Ascending aorta (tissue), 2 donors: ENCODE data around the gene ANXA6. TPM values are rescaled to one million over a fixed set of nuclear protein-coding genes. Genes with fewer than 3 reads are reported as not detected.

Source experiments
- DNase-seq, 2 donors: peaks; one replicate each; pipeline ENCODE4 v3.0.0-alpha.2; 2019; ENCODE audit warnings: low spot score in 2 of 2
- H3K27ac ChIP-seq, 2 donors: fragments of 200-600 bp; sonication (generic); one replicate each; pipeline ENCODE4 v1.5.1; 2016 to 2017; ENCODE audit warnings: mild to moderate bottlenecking in 1 of 2
- H3K27me3 ChIP-seq: fragments of 200-600 bp; sonication (generic); one replicate; pipeline ENCODE4 v1.5.1; 2017
- H3K36me3 ChIP-seq, 2 donors: fragments of 200-600 bp; sonication (generic); one replicate each; pipeline ENCODE4 v1.5.1; 2016
- H3K4me1 ChIP-seq, 2 donors: fragments of 200-600 bp; sonication (generic); one replicate each; pipeline ENCODE4 v1.5.1; 2016 to 2017; ENCODE audit warnings: mild to moderate bottlenecking in 1 of 2
- H3K4me3 ChIP-seq, 2 donors: fragments of 200-600 bp; sonication (generic); one replicate each; pipeline ENCODE4 v1.5.1; 2016 to 2017; ENCODE audit warnings: mild to moderate bottlenecking in 1 of 2
- H3K9me3 ChIP-seq, 2 donors: fragments of 200-600 bp; sonication (generic); one replicate each; pipeline ENCODE4 v1.5.1; 2016
- CTCF ChIP-seq, 3 experiments: fragments of 200-600 bp in 2 of 3; fragments of 450-650 bp in 1 of 3; sonication (generic) in 2 of 3; IDR thresholded peaks; one replicate each; pipeline ENCODE4 v1.5.1; 2016 to 2019; ENCODE audit warnings: antibody characterized with exemption in 3 of 3, mild to moderate bottlenecking in 1 of 3, moderate library complexity in 1 of 3
- intact Hi-C: fragments of 100-400 bp; cut with DNase I; formaldehyde crosslinking; loops from one replicate; pipeline ENCODE4 v1.15.1; 2023
- total RNA-seq: library from RNA; depleted of rRNA; stranded (reverse); fragments of >200 nt; gene quantifications from one replicate; pipeline ENCODE4 v1.1.0, GENCODE V29; 2016

The ANXA6 gene
- total RNA-seq, 1 donor from 2014 or later = 334 TPM

GRCh38 chr5:151154931-151155774 lies 2.4 kb downstream of the ANXA6 start:
- intact Hi-C loops = loop anchor here (5.0 kb wide), 1 partner anchor 97 kb away; the partner anchor contains the start of gene GM2A
- H3K9me3 ChIP-seq = no peaks in the 10 kb centered on the region
- peaks cover 24 to 49% of the 10 kb centered on the region in 2 donors for H3K4me1 ChIP-seq
- H3K4me3 ChIP-seq = peak overlapping the region; percentile 76 to 80
- DNase-seq = no peak
- H3K27ac ChIP-seq = peak overlapping the region; percentile 82 to 88
- TF ChIP-seq CTCF (IDR thresholded peaks at IDR 0.05) = no peak
- H3K36me3 ChIP-seq = no peaks in the 10 kb centered on the region
- H3K27me3 ChIP-seq = no peaks in the 10 kb centered on the region

- Histone ChIP-seq H3K36me3 (no peaks in the 10 kb centered on the region), H3K9me3 (no peaks in the 10 kb centered on the region), H3K4me1 (peaks cover 24 to 49% of the 10 kb centered on the region in 2 donors), H3K27ac (peak overlapping the region in 1 of 2 donors; percentile 19), H3K27me3 (no peaks in the 10 kb centered on the region), H3K4me3 (no peak overlapping the region)
- no peak for DNase-seq
- intact Hi-C loops = no loop called here
- no peak for TF ChIP-seq CTCF (IDR thresholded peaks at IDR 0.05)
These were observed 3.8 kb downstream of the ANXA6 start for GRCh38 chr5:151153766-151154272.

- Histone ChIP-seq H3K36me3 (no peaks in the 10 kb centered on the region), H3K27ac (peak overlapping the region; percentile 19 to 35), H3K4me1 (peaks cover 24 to 47% of the 10 kb centered on the region in 2 donors), H3K9me3 (no peaks in the 10 kb centered on the region), H3K4me3 (no peak overlapping the region), H3K27me3 (no peaks in the 10 kb centered on the region)
- no peak for TF ChIP-seq CTCF (IDR thresholded peaks at IDR 0.05)
- intact Hi-C loops = no loop called here
- no peak for DNase-seq
These were observed 4.3 kb downstream of the ANXA6 start for GRCh38 chr5:151153300-151153699.

GRCh38 chr5:151151793-151152192 lies 5.8 kb downstream of the ANXA6 start:
- Histone ChIP-seq H3K27me3 (no peaks in the 10 kb centered on the region), H3K27ac (peak overlapping the region; percentile 31 to 74), H3K4me3 (no peak overlapping the region), H3K4me1 (peaks cover 24 to 45% of the 10 kb centered on the region in 2 donors), H3K9me3 (no peaks in the 10 kb centered on the region), H3K36me3 (peaks cover 5 to 10% of the 10 kb centered on the region in 2 donors)
- intact Hi-C loops = no loop called here
- DNase-seq = no peak
- no peak for TF ChIP-seq CTCF (IDR thresholded peaks at IDR 0.05)

DNA sequence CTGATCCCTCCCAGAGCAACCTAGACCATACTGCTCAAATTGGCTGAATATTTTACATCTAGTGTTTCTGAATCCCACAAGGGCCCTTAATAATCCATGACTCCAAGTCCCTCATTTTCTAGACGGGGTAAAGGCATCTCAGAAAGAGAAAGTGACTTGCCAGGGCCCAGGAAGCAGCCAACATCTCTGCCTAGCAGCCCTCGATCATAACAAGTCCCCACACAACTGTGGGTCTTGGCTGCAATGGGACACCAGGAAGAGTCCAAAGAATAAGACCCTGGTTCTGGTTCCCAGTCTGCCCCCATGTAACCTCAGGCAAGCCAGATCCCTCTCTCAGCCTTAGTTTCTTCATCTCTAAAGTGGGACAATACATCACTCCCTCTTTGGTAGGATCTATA lies 6.3 kb downstream of the ANXA6 start:
- TF ChIP-seq CTCF (IDR thresholded peaks at IDR 0.05) = no peak
- Histone ChIP-seq H3K27ac (peak overlapping the region; percentile 31 to 74), H3K27me3 (no peaks in the 10 kb centered on the region), H3K4me3 (peak overlapping the region in 1 of 2 donors; percentile 26), H3K4me1 (peaks cover 24 to 44% of the 10 kb centered on the region in 2 donors), H3K36me3 (peaks cover 5 to 15% of the 10 kb centered on the region in 2 donors), H3K9me3 (no peaks in the 10 kb centered on the region)
- no peak for DNase-seq
- intact Hi-C loops = no loop called here
